NCI-H187 (cell line): Measurements from ENCODE around the gene DAPK2.

Experiments
- DNase-seq, 2 experiments: peaks; one replicate each; lab custom pipeline; 2025; lab: John Stamatoyannopoulos, UW

DAPK2 gene

GRCh38 chr15:63864186-63864585 is 182.1 kb downstream of the DAPK2 start:
- DNase-seq: no peak

- DNase-seq: no peak
These were observed 184.3 kb downstream of the DAPK2 start for GRCh38 chr15:63861946-63862517.

GRCh38 chr15:63860555-63860954 is 185.7 kb downstream of the DAPK2 start:
- DNase-seq: no peak

DNA sequence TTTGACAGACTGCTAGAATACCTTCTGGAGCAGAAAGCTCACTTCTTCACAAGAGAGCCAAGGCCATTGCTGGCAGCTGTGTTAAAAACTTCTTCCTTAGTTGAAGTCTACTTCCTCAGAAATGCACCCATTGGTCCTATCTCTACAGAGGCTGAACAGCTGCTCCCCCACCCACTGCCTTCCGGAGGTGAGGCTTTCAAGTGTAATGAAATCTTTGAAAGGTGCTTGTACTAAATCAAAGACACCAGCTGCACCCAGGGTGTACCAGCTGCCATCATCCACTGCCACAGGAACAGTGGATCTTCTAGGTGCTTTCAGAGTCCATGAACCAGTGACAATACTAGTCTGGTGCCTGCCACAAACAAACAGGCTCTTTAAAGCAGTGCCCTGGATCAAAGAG is 186.1 kb downstream of the DAPK2 start:
- DNase-seq: no peak

DNA sequence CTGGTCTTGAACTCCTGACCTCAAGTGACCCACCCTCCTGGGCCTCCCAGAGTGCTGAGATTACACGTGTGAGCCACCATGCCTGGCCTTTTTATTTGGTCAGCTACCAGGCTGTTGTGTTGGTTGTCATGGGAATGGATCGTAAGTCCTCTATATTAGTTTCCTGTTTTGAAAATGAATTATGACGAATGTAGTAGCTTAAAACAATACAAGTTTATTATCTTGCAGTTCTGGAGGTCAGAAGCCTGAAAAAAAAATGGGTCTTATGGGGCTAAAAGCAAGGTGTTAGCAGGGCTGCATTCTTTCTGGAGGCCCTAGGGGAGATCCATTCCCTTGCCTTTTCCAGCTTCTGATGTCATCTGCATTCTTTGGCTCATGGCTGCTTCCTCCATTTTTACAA is 187.4 kb downstream of the DAPK2 start:
- DNase-seq: no peak

- no peak for DNase-seq
These were observed 187.8 kb downstream of the DAPK2 start for GRCh38 chr15:63858448-63858847.

DNA sequence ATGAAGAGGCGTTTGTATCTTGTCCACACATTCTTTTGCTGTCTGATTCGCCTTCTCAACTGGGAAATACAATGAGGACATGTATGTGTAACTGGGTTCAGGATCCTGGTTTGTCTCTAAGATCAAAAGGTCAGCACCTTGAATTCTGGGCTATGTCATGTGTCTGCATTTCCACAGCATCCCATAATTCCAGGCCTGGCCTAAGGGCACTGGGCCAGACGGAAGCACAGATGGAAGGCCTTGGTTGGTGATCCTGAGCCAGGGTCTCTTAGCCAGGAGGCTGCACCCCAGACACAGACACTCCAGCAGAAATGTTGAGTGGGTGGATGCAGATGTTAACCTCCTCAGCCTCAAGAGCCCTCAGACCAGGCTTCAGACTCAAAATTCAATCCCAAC is 188.8 kb downstream of the DAPK2 start:
- DNase-seq: no peak
